Endothelial cell of umbilical vein (primary cell): Measurements from ENCODE around the gene CALN1. TPM values are rescaled to one million over a fixed set of nuclear protein-coding genes. Genes with fewer than 3 reads are reported as not detected.

ENCODE experiments used
- BruUV-seq: library from RNA; stranded (reverse); fragments of 400-500 nt; replicated peaks from 2 replicates; lab custom pipeline; 2021; lab: Mats Ljungman, UMichigan
- CTCF ChIA-PET: fragments of 300-600, 350-600 bp; sonication (Branson Sonifier 250); formaldehyde crosslinking; loops from one replicate; lab custom pipeline; 2021; ENCODE audit warnings: antibody characterized with exemption, inconsistent platforms; lab: Charles Lee
- POLR2A ChIA-PET: fragments of 300-600, 350-600 bp; sonication (Branson Sonifier 250); formaldehyde crosslinking; loops from one replicate; lab custom pipeline; 2021; ENCODE audit warnings: antibody characterized with exemption, inconsistent platforms; lab: Charles Lee
- DNase-seq: peaks from one replicate; pipeline ENCODE4 v3.0.0-alpha.2; 2011; ENCODE audit warnings: low read depth, low spot score
- FAIRE-seq: peaks from 2 replicates; lab custom pipeline; 2011; peaks lifted over from hg19 to GRCh38; lab: Jason Lieb, UNC
- H2AFZ ChIP-seq: 2 replicates; pipeline ENCODE4 v1.6.0; 2012; ENCODE audit warnings: low read depth, low read length, control low read depth, inconsistent platforms
- H3K27ac ChIP-seq: 2 replicates; pipeline ENCODE4 v1.5.1; 2011; ENCODE audit warnings: low read depth, mild to moderate bottlenecking, control low read depth, low read length, moderate library complexity; ENCODE audit not compliant: insufficient read depth
- H3K27me3 ChIP-seq, 2 experiments: 2 replicates each; pipeline versions ENCODE4 v1.6.0 to v1.6.1; 2011; ENCODE audit warnings: low read length in 2 of 2, mixed read lengths in 1 of 2; ENCODE audit not compliant: control insufficient read depth in 2 of 2, insufficient read depth in 2 of 2
- H3K36me3 ChIP-seq, 2 experiments: 2 replicates in 1 of 2; 3 replicates in 1 of 2; pipeline ENCODE4 v1.5.1; 2011; ENCODE audit warnings: low read length in 2 of 2, mild to moderate bottlenecking in 1 of 2, moderate library complexity in 1 of 2; ENCODE audit not compliant: control insufficient read depth in 2 of 2, insufficient read depth in 2 of 2; ENCODE audit errors: extremely low read depth in 1 of 2
- H3K4me1 ChIP-seq: 3 replicates; pipeline ENCODE4 v1.5.1; 2011; ENCODE audit warnings: mild to moderate bottlenecking, low read length; ENCODE audit not compliant: control insufficient read depth, insufficient read depth; ENCODE audit errors: extremely low read depth
- H3K4me2 ChIP-seq: 2 replicates; pipeline ENCODE4 v1.6.1; 2011; ENCODE audit warnings: low read length, control low read depth, mixed read lengths; ENCODE audit not compliant: insufficient read depth
- H3K4me3 ChIP-seq, 3 experiments: fragments of 200-600 bp in 1 of 3; sonication (generic), shearing (Covaris generic) in 1 of 3; replicated peaks in 1 of 3; 2 replicates each; pipeline ENCODE4 v1.5.1; 2011 to 2016; ENCODE audit warnings: control low read depth in 3 of 3, low read length in 3 of 3, mild to moderate bottlenecking in 2 of 3, inconsistent platforms in 1 of 3, low read depth in 1 of 3, moderate library complexity in 1 of 3; ENCODE audit not compliant: insufficient read depth in 1 of 3
- H3K79me2 ChIP-seq: 2 replicates; pipeline ENCODE4 v1.6.0; 2012; ENCODE audit warnings: low read length, inconsistent platforms; ENCODE audit not compliant: control insufficient read depth, insufficient read depth
- H3K9ac ChIP-seq: replicated peaks from 2 replicates; pipeline ENCODE3; 2011; ENCODE audit warnings: low read length, control low read depth; ENCODE audit not compliant: insufficient read depth; ENCODE audit errors: extremely low read depth
- H3K9me1 ChIP-seq: replicated peaks from 3 replicates; pipeline ENCODE4 v1.6.0; 2011; ENCODE audit warnings: mild to moderate bottlenecking, low read length; ENCODE audit not compliant: control insufficient read depth, insufficient read depth; ENCODE audit errors: extremely low read depth
- H3K9me3 ChIP-seq: replicated peaks from 2 replicates; pipeline ENCODE4 v1.5.1; 2012; ENCODE audit warnings: low read length, inconsistent platforms; ENCODE audit not compliant: control insufficient read depth, insufficient read depth
- H4K20me1 ChIP-seq: replicated peaks from 2 replicates; pipeline ENCODE3; 2011; ENCODE audit warnings: mild to moderate bottlenecking, low read length; ENCODE audit not compliant: control insufficient read depth, insufficient read depth; ENCODE audit errors: extremely low read depth
- CTCF ChIP-seq, 2 donors: IDR thresholded peaks; 1 replicate in 1 of 2; 2 replicates in 1 of 2; pipeline ENCODE4 v1.5.1; 2011; ENCODE audit warnings: low read length in 2 of 2, mild to moderate bottlenecking in 2 of 2, moderate library complexity in 2 of 2, control low read depth in 1 of 2, inconsistent platforms in 1 of 2, low read depth in 1 of 2; ENCODE audit not compliant: insufficient read depth in 1 of 2; ENCODE audit errors: extremely low read depth in 1 of 2
- EZH2 ChIP-seq: IDR thresholded peaks from 2 replicates; pipeline ENCODE4 v1.6.1; 2012; ENCODE audit warnings: borderline replicate concordance, low read depth, mild to moderate bottlenecking, moderate library complexity, low read length, inconsistent platforms; ENCODE audit not compliant: severe bottlenecking
- FOS ChIP-seq: IDR thresholded peaks from 2 replicates; pipeline ENCODE4 v1.6.1; 2011; ENCODE audit warnings: mild to moderate bottlenecking, low read length, moderate library complexity, borderline replicate concordance; ENCODE audit not compliant: insufficient read depth
- GATA2 ChIP-seq: IDR thresholded peaks from 2 replicates; pipeline ENCODE4 v1.7.0; 2011; ENCODE audit warnings: low read depth, mild to moderate bottlenecking, moderate library complexity, mixed read lengths, low read length; ENCODE audit not compliant: insufficient read length, insufficient read depth
- JUN ChIP-seq: IDR thresholded peaks from 2 replicates; pipeline ENCODE4 v1.6.1; 2011; ENCODE audit warnings: borderline replicate concordance, low read depth; ENCODE audit not compliant: insufficient read length, insufficient read depth
- MAX ChIP-seq: IDR thresholded peaks from 2 replicates; pipeline ENCODE4 v1.6.1; 2011; ENCODE audit not compliant: insufficient read depth, insufficient read length
- MYC ChIP-seq: IDR thresholded peaks from one replicate; pipeline ENCODE4 v1.6.1; 2011; ENCODE audit warnings: mild to moderate bottlenecking, low read depth, low read length
- POLR2A ChIP-seq: IDR thresholded peaks from 2 replicates; pipeline ENCODE4 v1.6.1; 2012; ENCODE audit warnings: low read depth, mild to moderate bottlenecking, control low read depth, low read length
- POLR2AphosphoS5 ChIP-seq: IDR thresholded peaks from 2 replicates; pipeline ENCODE4 v1.6.1; 2012; ENCODE audit warnings: low read depth, mild to moderate bottlenecking, control low read depth, low read length, moderate library complexity; ENCODE audit not compliant: insufficient read depth
- dilution Hi-C: fragments of 300-500 bp; cut with MboI; formaldehyde crosslinking; loops from one replicate; pipeline ENCODE4 v1.15.0; 2019; ENCODE audit warnings: low sequenced_read_pairs; ENCODE audit not compliant: extremely low pct_ligation_motif_present
- intact Hi-C: fragments of 100-400 bp; cut with micrococcal nuclease; formaldehyde crosslinking; loops from one replicate; pipeline ENCODE4 v1.10.0; 2022
- polyA plus RNA-seq, 4 experiments: library from polyadenylated mRNA; depleted of rRNA in 3 of 4; stranded (reverse) in 3 of 4; unstranded in 1 of 4; fragments of >200 nt; gene quantifications; 2 replicates each; pipeline versions ENCODE4 v1.2.1 to v1.2.3, GENCODE V29; 2011 to 2012; ENCODE audit warnings: missing spikeins in 1 of 4
- total RNA-seq: library from RNA; stranded (reverse); gene quantifications from 2 replicates; pipeline ENCODE4 v1.2.3, GENCODE V29; 2021

Gene CALN1
- total and polyA plus RNA-seq, 2 donors (not counting 3 experiments of a cell fraction or from before 2014, with no cell fraction given): not detected

GRCh38 chr7:72017756-72018155, 394.4 kb downstream of the CALN1 start:
- dilution Hi-C loops (no loop called here), intact Hi-C loops (no loop called here)
- H3K36me3 ChIP-seq: no peaks in the 10 kb centered on the region
- H3K27ac ChIP-seq: no peak overlapping the region
- H3K9me1 ChIP-seq: no peaks in the 10 kb centered on the region
- H3K4me2 ChIP-seq: no peak overlapping the region
- H3K79me2 ChIP-seq: no peaks in the 10 kb centered on the region
- TF ChIP-seq MYC (no peak), MAX (no peak), EZH2 (no peak), CTCF (IDR thresholded peaks at IDR 0.05; ENCODE audit: extremely low read depth in 1 of 2, insufficient read depth in 1 of 2, low read depth in 1 of 2, low read length in 2 of 2) (no peak), POLR2AphosphoS5 (no peak), GATA2 (no peak), POLR2A (no peak), FOS (no peak), JUN (no peak)
- DNase-seq (no peak), FAIRE-seq (no peak)
- ChIA-PET CTCF (no interaction called here), POLR2A (no interaction called here)
- no peaks in the 10 kb centered on the region for H4K20me1 ChIP-seq
- no peaks in the 10 kb centered on the region for H3K27me3 ChIP-seq
- no peaks in the 10 kb centered on the region for H3K4me1 ChIP-seq
- peaks cover 7% of the 10 kb centered on the region for H3K9me3 ChIP-seq
- no peak overlapping the region for H3K9ac ChIP-seq
- H2AFZ ChIP-seq: no peak overlapping the region
- BruUV-seq: no TSS peak
- H3K4me3 ChIP-seq: no peak overlapping the region
